Kidney capillary endothelial cell (primary cell): ENCODE results near the gene EYA2.

Experiments used
- DNase-seq: peaks from one replicate; pipeline ENCODE4 v3.0.0-alpha.2; 2018; ENCODE audit warnings: low spot score

EYA2 gene

DNA sequence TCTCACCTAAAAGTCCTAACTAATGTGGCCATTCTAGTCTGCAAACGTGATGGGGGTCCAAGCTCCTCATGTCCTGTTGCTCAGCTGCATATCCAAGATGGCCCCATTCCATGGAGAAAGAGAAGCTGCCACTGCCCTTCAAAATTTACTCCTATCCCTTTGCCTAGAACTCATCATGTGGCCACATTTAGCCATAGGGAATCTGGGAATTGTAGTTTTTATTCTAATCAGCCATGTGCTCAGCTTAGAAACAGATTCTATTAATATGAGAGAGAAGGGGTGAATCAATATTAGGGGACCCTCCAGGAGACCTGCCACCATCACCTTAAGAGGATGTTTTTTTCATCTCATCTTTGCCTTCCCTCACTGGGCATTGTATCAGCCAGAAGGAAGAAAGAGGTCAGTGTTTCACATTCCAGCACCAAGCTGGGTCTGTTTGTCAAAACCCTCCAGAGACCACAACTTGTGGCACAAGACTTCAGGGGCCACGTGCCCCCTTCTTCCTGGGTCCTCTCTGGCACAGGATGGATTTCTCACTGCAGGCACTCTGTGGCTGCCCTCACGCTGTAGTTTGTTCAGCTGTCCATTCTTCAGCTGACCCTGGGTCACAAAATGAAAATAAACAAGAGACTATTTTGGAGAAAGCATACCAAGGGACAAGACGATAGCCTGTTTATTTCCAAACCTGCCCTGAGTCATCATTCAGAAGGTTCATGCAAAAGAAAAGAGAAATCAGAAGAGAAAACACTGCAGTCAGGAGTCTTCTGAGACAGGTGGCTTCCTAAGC lies 172.0 kb downstream of the EYA2 start:
- no peak for DNase-seq

DNA sequence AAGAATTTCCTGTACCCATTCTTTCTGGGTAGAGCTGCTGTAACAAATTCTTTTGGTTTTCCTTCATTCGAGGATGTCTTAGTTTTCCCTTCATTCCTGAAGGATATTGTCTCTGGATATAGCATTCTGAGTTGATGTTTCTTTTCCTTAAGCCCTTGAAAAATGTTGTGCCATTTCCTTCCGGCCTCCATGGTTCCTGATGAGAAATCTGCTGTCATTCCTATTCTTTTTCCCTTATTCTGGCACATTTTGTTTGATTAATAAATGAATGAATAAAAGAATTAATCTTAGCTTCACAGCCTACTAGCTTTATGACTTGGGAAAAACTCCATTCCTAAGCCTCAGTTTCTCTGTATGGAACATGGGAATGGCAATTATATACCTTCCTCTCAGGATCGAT lies 173.1 kb downstream of the EYA2 start:
- DNase-seq = no peak

DNA sequence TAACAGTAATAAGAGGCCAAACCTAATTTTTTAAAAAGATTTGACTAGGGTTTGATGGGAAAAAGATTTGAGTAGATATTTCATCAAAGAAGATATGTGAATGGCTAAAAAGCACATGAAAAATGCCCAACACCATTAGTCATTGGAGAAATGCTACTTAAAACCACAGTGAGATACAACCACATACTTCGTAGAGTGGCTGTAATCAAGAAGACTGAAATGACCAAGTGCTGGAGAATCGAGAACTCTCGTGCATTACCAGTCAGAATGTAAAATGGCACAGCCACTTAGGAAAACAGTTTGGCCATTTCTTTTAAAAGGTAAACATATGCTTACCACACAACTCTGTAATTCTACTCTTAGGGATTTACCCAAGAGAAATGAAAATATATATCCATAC lies 175.5 kb downstream of the EYA2 start:
- no peak for DNase-seq

DNA sequence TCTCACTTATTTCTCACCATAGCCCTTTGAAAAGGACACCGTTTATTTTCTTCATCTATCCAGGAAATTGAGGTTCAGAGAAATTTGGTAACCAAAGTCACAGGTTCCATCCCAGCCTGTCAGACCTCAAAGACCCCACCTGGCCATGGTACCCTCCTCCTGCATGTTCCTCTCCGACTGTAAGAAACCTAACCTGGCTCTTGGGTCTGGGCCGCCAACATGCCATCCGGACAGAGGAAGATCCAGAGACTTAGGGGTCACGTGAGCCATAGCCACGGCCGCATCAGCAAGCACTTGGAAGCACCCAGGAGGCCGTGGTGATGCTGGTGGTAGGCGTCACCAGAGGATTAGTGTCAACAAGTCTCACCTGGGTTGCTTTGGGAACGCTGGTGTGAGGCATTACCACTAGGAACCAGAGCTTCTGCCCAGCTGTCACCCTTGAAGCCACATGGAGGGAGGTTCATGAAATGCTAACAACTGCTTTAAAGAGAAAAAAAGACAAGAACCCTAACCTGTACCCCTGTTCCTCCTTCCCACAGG lies 177.1 kb downstream of the EYA2 start:
- DNase-seq = no peak

DNA sequence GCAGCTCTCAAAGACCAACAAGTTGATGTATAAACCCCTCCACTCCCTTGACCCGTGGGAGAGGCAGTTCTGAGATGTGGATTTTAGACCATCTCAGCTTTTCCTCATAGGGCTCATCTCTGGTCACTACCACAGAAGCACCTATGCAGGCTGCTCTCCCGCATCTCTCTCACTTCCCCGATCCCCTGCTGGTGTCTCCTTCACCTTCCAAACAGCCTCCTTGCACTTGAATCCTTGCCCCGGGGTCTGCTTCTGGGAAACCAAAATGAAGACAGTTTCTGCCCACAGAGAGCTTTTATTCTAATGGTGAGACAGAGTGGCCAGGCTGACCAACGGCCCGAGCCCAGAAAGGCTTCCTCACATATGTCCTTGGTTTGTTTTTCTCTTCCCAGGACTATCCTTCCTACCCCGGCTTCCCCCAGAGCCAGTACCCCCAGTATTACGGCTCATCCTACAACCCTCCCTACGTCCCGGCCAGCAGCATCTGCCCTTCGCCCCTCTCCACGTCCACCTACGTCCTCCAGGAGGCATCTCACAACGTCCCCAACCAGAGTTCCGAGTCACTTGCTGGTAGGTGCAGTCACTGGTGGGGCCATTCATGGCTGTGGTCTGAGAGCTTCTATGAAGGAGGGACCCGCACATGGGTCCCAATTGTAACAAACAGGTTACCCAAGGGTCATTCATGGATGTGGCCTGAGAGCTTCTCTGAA lies 179.3 kb downstream of the EYA2 start:
- no peak for DNase-seq

DNA sequence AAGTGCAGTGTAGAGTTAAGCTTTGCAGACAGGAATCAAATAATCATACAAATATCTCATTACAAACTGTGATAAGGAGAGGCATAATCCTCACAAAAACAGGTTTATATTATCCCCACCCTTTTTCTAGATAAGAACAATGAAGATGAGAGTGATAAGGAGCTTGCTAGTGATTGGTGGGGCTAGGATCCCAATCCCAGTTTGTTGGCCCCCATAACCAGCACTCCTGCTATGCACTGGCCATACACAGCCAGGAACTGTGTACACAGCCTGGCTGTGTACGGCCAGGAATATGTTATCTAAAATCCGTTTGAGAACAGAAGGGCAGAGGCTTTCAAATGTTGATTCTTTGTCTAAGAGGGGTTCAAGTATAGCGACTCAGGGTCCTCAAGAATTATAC lies 180.6 kb downstream of the EYA2 start:
- DNase-seq = no peak

DNA sequence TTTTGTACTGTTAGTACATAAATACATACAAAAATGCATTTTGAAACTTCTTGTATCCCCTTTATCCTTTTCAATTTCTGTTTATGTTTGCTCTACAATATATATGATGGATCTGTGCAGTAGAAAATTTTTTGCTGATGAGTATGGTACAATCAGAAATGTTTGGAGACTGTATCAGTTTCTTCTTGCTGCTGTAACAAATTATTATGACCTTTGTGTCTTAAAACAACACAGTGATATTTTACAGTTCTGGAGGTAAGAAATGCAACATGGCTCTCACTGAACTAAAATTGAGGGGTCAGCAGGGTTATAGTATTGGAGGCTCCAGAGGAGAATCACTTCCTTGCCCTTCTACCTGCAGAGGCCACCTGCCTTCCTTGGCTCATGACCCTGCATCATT lies 184.4 kb downstream of the EYA2 start:
- DNase-seq = no peak

DNA sequence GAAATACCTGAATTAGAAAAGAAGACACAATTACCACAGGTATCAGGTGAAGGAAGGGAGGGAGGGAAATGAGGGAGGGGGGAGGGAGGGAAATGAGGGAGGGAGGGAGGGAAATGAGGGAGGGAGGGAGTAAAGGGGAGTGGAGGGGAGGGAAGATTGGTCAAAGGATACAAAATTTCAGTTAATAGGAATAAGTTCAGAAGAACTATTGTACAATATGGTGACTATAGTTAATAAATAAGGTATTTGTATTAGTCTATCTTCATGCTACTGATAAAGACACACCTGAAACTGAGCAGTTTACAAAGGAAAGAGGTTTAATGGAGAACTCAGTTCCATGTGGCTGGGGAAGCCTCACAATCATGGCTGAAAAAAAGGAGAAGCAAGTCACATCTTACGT lies 185.7 kb downstream of the EYA2 start:
- DNase-seq = no peak

DNA sequence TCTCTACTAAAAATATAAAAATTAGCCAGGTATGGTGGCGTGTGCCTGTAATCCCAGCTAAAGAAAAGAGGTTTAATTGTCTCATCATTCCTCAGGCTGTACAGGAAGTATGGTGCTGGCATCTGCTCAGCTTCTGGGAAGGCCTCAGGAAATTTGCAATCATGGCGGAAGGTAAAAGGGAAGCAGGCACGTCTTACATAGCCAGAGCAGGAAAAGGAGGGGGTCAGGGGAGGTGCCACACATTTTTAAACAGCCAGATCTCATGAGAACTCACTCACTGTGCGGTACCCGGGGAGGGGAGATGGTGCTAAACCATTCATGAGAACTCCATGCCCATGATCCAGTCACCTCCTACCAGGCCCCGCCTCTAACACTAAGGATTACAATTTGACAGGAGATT lies 191.7 kb downstream of the EYA2 start:
- DNase-seq = no peak

DNA sequence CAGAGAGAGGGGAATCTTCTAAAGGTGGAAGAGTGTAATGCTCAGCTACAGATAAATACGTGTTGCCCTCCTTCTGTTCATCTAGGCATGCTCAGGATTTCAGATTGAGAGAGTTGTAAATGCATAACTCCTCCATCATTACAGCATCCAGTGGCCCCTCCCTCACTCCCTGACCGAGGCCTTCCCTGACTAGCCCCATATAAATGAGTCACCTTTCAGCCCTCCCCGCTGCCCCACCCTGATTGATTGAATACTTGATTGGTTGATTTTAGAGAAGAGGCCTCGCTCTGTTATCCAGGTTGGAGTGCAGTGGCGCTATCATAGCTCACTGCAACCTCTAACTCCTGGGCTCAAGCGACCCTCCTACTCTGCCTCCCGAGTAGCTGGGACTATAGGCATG lies 193.7 kb downstream of the EYA2 start:
- DNase-seq = no peak

DNA sequence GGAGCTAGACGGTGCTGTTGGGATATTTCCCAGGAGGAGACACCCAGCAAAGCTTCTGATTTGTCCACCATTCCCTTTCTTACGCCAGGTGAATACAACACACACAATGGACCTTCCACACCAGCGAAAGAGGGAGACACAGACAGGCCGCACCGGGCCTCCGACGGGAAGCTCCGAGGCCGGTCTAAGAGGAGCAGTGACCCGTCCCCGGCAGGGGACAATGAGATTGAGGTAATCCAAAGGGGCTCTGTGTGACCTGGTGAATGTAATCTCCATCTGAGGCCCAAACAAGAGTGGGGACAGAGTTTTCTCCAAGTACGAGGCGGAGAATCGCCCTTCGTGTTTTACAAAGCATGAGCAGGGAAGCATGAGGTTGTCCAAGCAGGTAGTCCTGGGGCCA lies 194.5 kb downstream of the EYA2 start:
- no peak for DNase-seq

DNA sequence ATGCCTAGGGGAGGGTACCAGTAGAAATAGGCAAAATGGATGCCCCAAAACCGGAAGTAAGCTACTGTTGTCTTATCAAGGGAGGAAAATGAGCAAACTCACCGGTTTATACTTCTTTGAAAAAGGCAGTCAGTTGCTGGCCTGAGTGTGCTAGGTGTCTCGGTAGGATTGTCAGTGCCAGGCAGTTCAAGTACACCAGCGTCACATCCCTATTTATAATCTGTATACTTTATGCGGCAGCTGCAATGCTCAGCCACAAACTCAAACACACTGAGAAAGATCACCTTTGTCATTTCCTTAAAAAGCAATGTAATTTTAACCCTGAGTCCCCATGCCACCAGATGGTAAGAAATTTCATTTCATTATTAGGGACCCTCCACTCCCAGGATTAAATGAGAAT lies 196.2 kb downstream of the EYA2 start:
- DNase-seq = no peak

DNA sequence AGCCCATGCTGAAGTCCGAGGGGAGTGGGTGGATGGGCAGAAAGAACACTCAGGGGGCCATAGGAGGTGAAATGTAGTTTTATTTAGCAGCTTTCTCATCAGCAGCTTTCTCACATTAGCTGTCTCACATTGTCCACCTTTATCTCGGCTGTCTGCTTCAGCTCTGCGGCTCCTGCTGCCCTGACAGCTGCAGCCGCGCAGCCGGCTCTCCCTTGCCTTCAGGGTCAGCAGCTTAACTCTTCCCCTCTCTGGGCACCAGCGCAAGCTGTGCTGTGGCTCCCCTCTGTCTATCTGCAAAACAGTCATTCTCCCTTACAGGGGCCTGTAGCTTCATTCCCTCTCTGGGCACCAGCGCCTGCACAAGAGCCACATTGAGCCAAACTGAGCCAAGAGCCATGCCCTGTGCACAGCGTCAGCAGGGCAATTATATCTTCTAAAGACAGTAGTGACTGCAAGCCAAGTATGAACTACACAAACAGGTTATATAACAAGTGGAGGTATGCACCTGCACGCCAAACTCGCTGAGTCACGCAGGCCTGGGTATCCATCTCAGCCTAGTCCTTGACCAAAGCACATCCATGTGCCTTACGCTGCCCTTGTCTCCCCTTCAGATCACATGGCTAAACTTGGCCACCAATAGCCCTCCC lies 198.8 kb downstream of the EYA2 start:
- no peak for DNase-seq

DNA sequence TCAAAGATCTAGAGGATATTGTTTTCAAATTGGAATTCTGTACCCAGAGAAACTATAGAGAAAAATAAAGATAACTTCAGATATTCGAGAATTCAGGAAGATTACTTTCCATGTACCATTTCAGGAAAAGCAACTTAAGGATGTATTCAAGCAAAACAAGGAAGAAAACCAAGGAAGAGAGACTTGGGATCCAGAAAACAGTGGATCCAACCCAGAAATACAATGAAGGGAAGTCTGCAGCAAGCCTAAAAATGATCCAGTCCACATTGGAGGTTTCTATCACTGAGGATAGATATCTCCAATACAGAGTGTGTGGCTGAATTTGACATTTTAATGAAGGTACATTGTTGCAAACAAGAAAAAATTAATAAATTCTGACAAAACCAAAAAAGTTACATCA lies 201.0 kb downstream of the EYA2 start:
- DNase-seq = no peak

DNA sequence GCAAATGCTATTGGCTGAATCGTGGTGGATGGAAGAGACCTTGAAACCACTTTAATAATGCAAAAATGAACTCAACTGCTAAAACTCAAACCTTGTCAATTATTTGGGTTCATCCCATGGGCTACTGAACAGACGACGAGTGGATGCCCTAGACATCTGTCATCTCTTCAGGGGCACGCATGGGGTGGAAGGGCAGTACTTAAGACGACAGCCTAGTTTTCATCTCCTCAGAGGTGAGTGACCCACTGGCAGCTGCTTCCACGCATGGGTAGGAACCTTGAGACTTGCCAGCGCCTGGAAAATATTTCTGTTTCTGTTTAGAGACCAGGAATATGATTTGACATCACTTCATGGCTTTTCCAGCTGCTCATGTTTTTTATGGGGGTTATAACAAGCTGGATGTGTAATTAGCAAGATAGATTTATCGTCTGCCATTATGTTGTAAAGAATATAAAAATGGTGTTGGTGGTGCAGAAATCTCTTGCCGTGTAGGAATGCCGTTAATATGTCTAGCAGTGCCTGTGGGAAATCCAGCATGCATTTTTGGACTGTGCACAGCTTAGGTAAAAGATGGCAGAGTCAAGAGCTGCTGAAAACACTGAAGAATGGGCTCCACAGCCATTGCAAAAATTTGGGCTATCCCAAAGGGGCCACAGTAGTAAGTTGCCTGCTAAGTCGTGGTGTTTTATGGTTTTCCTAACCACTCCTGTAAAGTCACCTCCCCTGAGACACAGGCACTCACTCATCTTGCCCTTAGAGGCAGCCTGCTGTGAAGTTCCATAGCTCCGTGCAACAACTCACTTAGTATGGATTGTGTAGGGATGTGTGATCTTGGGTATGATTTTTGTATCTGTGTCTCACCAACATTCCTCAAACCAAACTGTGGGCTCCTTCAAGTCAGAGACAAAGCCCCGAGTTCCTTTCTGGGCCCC lies 203.3 kb downstream of the EYA2 start:
- no peak for DNase-seq

DNA sequence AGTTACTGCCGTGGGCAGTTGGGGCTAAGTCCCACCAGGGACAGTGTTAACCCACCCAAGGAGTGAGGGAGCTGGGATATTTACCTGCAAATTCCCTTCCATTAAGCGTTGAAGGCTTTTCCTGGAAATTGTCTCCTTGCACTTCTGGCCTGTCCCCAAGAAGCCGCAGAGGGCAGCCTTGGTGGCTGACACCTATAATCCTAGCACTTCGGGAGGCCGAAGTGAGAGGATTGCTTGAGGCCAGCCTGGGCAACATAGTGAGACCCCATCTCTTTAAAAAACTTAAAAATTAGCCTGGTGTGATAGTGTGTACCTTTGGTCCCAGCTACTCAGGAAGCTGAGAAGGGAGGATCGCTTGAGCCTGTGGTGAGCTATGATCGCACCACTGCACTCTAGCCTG lies 204.4 kb downstream of the EYA2 start:
- DNase-seq = no peak

DNA sequence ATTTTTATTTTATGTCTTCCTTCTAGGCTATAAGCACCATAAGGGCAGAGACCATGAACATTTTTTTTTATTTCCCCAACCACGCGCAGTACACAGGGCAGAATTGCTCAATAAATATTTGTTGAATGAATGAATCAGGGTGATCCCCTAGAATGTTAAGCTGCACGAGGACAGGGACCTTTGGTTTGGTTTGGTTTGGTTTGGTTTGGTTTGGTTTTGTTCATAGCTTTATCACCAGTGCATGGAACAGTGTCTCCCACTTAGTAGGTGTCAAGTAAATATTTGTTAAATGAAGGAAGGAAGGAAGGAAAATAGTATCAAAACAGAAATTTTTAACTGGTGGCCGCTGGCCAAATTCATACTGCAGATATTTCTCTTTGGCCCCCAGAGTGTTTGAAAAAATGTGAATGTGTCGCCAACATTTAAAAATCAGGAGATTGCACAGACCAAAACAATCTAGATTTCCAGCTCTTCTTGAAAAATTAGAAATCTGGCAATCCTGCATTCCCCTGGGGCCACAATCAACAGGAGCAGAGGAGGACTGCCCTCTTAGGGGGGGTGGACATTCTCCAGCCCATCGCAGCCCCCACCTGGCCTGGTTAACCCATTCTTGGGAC lies 205.3 kb downstream of the EYA2 start:
- no peak for DNase-seq

DNA sequence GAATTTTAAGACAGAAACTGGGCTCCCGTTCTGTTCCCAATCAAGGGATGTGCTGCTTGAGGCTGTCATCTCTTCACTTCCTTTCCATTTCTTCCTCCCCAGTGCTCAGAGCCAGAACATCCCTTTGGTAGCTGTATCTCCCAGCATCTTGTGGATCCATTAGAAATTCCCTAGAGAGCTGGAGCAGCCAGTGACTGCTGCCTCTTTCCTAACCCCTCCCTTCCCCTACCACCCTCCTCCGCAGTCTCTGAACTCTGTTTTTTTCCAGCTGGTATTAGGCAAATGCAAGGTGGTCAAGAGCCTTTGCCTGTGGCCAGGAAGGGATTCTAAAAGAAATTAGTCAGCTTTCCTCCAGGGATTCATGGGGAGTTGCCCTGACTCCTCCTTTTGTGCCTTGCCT lies 208.0 kb downstream of the EYA2 start:
- no peak for DNase-seq

DNA sequence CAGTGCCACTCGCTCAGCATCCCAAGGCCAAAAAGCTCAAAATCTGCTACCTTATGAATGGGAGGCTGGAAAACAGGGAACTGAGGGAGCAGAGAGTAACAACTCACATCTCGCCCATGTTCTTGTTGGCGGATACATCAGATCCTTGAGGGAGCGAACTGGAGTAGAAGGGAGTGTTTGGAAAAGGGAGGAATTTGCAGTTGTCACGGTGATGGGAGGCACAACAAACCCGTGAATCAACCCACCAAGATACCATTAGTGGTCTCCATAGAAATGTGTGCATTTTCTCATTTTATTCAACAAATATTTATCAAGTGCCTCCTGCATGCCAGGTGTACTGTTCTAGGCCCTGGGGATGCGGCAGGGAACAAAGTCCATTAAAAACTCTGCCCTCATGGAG lies 212.1 kb downstream of the EYA2 start:
- no peak for DNase-seq

DNA sequence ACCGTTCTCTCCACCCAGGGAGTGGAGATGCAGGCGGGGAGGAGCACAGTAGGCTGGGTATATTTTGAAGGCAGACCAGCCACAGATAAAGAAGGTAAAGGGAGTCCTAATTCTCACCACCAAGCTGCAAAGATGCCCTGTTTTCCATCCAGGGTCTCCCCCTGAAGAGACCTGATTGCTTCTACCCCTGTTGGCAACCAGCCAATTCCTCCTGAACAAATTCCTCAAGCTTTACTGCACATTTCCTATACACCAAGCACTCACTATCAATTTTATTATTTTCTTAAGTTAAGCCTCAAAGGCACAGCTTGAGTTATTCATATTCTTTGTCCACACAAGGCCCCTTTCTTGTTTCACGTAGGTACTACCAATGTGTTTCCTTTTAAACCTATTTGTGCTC lies 214.4 kb downstream of the EYA2 start:
- DNase-seq = no peak

DNA sequence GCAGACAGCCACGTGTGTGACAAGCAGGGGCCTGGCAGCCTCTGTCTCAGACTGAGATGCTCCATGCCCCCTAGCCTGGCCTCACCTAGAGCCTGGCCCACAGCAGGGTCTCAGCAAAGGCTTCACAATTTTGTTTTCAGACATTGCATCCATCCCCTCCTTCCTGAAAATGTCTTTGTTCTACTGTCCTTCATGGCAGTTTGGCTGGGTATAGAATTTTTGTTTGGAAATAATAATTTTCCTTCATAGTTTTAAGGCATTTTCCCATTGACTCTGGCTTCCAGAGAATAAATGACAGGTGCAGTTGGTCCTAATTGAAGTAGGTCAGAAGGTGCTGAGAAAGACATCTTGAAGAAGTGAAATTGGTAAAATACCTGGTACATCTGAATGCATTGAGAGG lies 216.2 kb downstream of the EYA2 start:
- DNase-seq = no peak

DNA sequence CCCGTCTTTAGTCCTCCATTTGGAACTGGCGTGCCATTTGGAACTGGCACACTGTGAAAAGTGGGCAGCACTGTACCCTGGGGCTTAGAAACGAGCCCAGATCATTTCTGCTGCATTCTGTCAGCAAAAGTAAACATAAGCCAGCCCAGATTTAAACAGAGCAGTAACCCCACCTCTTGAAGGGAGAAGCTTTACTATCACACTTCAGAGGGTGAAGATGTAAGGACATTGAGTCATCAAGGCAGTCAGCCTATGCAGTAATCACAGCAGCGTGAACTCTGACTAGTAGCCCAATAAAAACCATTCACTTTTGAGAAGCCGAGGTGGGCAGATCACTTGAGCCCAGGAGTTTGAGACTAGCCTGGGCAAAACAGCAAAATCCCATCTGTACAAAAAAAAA lies 216.9 kb downstream of the EYA2 start:
- no peak for DNase-seq
